ENCODE results near the gene KDM4D.

- no peak for TF ChIP-seq CTCF (conservative IDR thresholded peaks at IDR 0.05; ENCODE audit: low read length)
- TF ChIP-seq EZH2phosphoT487 (IDR thresholded peaks at IDR 0.05; ENCODE audit: borderline replicate concordance), result no peak
These were observed 810 bp upstream of the KDM4D start for GRCh38 chr11:94972700-94973098.

Data from Loucy (cell line).